Retina (tissue), 1 donor: ENCODE measurements around the gene GLT1D1.

Experiments
- DNase-seq: peaks from one replicate; pipeline ENCODE4 v3.0.0-alpha.2; 2016

GLT1D1 gene

DNA sequence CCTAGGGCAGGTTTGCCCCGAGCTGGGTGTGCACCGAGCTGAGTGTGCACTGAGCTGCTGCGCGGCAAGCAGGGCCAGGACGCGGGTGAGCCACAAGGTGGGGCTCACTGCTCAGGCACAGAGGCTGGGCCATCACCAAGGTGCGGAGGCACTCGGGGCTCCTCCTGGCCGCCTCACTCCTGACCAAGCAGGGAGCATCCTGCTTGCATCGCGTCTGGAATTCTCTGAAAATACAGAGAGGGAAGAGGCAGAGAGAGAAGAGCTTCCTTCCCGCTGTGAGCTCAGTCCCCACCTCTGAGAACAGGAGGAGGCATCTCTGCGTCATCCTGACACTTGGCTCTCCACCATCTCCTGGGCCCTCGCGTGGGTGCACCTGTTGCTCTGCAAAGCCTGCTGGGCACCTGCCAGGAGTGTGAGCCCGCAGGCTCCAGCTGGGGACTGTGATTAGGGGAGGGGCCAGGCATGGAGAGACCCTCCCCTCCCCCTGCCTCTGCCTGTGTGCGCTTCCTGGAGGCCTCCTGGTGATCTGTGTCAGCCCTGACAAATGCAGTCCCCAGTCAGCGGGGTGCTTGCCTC lies 116.3 kb downstream of the GLT1D1 start:
- peak; percentile 86 for DNase-seq

DNA sequence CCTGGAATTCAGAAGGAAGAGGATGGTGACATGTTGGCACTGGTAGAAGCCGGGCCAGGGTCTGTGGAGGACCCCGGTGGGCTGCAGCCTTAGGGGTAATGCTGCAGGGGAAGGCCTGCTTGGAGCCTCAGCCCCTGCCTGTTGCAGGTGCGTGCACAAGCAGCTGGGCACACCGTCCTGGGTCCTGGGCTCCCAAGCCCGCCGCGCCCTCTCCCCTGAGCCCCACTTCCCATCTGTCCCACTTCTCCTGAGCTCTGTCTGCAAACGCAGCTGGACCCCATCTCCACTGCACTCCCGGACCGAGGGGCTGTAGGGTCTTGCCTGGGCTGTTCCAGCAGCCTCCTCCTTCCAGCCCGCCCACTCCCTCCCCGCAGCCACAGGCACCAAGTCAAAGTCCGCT lies 116.8 kb downstream of the GLT1D1 start:
- DNase-seq: no peak

DNA sequence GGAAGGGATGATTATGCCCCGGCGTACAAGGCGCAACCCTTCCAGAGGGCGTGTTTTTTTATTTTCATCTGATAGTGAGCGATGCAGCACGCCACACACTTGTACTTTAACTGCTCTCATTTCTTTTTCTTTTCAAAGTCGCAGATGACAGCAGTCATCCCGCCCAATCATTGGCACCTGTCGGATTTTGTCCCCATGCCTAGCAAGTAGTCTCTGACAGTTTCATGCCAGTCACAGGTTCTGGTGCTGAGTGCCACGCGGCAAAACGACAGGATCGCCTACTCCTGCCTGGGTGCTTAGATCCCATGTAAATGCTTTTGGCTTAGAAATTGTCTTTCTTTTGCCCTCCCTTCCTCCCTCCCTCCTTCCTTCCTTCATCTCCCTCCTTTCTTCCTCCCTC lies 117.7 kb downstream of the GLT1D1 start:
- DNase-seq: peak; percentile 27

DNA sequence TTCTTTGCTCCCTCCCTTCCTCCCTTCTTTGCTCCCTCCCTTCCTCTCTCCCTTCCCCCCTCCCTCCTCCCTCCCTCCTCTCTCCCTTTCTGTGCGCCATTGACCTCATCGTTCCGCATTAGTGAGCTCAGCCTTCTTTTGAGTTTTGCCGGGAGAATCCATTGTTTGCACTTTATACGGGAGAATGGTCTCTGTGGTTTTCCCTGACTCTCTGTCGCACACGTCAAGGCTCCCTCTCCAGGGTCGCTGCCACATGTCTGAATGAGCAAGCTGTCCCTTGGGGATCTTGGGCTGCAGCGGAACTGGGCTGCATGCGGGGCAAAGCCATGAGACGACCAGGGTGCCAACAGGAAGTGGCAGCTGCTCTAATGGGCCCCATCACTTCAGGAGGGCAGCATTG lies 118.5 kb downstream of the GLT1D1 start:
- peak; percentile 77 for DNase-seq

DNA sequence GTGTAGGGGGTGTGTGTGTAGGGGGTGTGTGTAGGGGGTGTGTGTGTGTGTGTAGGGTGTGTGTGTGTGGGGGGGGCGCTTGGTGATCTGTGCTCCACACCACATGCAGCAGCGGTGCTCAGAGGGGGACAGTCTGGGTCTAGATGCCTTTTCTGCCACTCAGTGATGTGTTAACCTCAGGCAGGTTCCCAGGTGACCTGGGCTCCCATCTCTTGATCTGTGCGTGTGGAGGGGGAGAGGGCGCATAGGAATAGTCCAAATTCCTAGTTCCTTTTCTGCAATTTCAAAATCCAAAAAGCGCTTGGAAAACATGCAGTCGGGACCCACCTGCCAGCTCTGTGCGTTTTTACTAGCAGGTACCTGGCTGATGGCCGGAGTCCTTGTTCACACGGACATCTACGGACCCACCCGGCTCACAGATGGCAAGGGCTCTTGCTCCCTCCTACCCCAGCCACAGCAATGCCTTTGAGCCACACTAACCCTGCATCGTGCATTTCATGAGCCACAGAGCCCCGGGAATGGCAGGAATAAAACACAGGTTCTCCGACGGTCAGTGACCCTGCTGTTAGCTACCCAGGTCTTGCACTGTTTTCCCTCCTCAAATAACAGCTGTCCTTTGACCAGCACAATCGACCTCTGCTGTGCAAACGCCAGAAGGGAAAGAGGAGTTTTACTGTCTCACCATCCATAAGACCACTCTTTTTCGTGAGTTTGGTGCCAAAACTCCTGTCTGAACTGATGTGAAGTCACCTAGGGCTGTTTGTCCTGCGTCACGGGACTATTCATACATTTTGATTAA lies 120.8 kb downstream of the GLT1D1 start:
- DNase-seq: no peak

DNA sequence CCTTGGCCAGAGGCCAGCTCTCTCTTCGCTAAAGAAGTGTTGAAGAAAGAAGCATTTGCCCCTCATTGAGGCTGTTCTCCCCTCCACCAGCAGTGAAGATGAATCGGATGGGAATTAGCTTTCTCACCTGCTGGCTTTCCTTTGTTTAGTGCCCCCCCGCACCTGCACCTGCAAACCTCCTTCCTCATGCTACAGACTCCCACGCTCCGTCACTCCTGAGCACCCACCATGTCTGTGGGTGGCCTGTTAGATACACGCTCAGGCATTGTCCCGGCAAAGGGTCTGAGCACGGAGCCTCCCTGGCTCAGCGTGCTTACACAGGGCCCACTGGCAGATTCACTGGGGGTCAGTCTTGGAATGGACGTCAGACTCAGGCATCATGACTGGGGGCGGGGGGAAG lies 121.6 kb downstream of the GLT1D1 start:
- DNase-seq: no peak

DNA sequence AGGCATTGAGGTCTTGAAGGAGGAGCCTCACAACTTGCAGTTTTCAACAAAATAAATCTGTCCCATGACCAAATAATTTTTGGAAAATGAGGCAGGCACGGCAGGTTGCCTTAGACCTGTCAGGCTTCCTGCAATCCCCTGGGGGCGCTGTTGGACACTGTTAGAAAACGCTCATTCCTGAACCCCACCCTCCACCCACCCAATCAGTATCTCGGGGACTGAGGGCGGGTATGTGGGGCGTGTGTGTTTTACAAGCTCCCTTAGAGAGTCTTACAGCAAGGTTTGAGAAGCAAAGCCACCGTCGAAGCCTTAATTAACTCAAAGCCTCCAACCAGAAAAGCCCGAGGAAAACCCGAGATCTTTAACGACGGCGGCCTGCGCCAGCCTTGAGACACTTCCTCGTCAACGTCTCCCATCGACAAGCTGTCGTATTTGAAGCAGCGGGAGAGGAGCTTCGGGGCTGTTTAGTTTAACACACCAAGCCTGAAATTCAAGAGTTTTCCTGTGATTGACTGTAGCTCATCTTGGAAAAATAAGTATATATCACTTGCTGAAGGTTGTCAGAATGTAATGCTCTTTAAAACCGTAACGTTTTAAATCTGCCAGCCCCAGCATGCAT lies 123.0 kb downstream of the GLT1D1 start:
- peak; percentile 82 for DNase-seq

DNA sequence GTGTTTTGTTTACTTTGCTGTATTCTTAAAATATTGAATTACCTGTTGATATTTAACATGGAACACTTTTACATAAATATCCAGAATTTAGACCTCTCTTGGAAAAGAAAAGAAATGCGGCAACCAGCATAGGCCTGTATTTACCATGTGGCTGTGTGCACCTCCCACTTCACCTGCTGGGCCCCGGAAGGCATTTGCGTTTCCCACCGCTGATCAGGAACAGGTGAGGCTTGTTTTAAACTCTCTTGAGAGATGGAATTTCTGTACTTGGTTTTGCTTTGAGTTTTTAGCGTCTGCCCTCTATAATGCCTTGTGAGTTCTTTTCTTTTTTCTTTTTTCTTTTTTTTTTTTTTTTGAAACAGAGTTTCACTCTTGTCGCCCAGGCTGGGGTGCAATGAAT lies 124.2 kb downstream of the GLT1D1 start:
- no peak for DNase-seq

DNA sequence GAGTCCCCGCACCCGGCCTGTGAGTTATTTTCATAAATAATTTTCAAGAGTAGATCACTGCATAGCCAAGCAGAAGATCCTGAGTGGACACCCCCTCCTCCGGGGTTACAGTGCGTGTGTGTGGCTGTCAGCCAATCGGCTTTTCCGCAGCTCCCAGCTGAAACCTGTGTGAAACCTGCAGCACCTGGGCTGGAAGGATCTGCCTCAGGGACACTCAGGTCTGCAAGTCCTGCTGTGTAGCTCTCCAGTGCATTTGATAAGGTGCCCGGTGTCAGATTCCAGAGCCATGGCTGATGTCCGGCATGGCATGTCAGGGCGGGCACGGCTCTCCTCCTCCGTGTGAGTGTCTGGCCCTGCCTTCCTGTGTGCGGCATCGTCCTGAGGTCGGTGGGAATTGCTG lies 124.8 kb downstream of the GLT1D1 start:
- DNase-seq: no peak

DNA sequence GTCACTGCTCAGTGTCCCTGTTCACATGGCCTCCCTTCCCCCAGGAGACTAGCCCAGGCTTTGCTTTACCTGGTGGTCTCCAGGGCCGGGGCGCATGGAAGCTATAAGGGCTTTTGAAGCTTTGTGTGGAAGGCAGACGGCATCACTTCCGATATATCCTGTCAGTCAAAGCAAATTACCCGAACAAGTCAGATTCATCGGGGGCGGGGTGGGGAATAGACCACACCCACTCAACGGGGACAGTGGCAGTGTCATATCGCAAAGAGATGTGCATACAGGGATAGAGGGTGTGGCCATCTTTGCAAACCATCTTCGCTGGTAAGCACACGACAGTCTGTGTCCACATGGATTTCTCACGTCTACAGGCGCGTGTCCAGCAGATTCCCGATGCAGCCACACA lies 127.3 kb downstream of the GLT1D1 start:
- DNase-seq: peak; percentile 32

DNA sequence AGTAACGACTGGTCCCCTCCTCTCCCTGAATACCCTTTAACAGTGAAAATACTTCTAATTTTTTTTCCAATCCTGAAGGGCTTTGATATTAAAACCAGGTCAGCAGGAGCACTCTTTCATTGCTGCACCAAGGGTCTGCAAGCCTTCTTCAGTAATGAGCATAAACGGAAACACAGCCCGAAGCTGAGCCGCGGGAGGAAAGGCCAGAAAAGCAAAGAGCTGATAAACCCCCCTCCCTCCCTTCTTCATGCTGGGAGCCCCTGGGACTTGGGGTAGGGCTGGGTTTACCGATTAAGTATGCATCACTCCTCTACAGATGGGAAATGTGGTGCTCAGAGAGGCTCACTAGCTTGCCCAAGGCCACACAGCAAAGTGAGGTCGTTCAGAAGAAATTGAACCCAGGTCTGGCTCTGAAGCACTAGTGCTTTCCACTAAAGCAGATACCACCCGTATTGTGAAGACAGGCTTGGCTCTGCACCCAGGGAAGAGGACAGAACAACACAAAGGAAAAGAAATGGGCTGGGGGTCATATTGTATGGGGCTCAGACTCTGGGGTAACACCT lies 128.8 kb downstream of the GLT1D1 start:
- peak; percentile 27 for DNase-seq

DNA sequence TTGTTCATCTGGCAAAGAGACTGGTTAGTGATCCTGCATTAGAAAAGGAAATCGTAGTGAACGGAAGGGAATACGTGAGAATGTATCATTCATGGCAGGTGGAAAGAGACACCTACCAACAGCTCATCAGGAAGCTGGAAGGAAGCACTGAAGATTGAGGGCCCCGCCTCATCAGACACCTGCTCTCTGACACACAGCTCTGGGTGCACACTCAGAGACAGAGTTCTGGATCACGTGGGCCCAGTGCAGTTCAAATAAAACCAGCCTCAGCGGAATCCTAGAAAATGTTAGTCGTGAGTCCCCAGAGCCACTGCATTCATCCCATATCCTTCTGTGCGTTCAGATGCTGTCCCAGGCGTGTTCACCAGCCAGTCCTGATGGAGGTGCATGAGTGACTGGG lies 129.7 kb downstream of the GLT1D1 start:
- DNase-seq: no peak

DNA sequence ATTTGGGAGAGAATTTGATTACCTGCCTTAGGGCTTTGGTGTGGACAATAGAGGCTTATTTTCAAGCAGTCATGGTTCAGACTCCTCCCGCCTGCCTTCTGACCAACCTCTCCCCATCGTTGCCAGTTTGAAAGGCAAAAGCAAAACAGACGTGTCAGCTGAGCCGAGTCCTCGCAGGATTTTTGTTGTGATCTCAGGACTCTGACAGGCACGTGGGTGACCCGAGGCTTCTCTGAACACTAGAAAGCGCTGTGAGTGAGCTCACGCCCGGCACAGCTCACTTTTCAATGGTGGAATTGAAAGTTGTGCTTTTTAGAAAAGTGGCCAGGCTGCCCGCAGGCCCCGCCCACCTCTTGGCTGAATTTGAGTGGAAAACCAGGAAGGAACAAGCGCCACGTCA lies 130.1 kb downstream of the GLT1D1 start:
- no peak for DNase-seq

DNA sequence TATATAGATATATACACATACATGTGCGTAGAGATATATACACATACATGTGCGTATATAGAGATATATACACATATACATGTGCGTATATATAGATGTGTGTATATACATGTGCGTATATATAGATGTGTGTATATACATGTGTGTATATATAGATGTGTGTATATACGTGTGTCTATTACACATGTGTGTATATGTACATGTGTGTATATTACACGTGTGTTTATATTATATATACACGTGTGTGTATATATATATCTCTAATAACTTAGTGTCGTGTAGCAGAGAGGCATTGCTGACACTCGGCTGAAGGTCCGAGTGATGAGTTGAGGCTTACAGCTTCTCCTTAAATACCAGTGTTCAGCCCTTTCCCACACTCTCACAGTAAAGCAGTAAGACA lies 133.7 kb downstream of the GLT1D1 start:
- no peak for DNase-seq

DNA sequence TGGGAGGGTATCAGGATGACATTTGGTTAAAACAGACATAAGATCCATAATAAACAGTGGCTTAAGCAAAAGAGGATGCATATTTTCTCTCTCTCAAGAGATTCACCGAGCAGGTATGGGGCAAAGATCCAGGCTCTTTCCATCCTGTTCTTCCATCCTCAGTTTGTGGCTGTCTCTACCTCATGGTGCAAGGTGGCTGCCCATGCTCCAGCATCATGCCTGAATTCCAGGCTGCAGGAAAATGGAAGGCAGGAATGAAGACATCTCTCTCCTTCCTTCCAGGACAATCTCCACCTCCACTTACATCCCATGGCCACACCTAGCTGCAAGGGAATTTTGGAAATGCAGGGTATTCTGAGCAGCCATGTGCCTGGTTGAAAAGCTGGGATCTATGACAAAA lies 136.0 kb downstream of the GLT1D1 start:
- no peak for DNase-seq

DNA sequence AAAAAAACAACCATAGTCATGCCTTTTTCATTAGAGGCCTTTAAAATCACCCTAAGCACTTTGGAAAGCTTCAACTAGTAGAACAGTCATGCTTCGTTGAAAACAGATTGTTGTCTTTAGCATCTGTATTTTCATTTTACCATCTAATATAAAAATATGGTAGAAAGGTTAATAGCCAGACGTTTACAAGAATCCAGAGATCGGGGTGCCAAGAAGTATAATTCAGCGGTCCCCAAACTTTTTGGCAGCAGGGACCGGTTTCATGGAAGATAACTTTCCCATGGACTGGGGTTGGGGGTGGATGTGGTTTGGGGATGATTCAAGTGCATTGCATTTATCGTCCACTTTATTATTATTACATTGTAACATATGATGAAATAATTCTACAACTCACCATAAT lies 138.4 kb downstream of the GLT1D1 start:
- DNase-seq: no peak

DNA sequence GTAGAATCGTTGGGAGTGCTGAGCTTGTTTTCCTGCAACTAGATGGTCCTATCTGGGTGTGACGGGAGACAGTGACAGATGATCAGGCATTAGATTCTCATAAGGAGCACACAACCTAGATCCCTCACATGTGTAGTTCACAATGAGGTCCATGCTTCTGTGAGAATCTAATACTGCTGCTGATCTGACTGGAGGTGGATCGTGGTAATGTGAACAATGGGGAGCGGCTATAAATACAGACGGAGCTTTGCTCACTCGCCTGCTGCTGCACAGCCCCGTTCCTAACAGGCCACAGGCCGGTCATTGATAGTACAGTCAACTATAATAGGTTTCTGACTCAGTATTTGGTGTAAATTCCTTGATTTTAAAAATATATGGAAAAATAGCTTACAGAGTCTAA lies 138.8 kb downstream of the GLT1D1 start:
- no peak for DNase-seq

DNA sequence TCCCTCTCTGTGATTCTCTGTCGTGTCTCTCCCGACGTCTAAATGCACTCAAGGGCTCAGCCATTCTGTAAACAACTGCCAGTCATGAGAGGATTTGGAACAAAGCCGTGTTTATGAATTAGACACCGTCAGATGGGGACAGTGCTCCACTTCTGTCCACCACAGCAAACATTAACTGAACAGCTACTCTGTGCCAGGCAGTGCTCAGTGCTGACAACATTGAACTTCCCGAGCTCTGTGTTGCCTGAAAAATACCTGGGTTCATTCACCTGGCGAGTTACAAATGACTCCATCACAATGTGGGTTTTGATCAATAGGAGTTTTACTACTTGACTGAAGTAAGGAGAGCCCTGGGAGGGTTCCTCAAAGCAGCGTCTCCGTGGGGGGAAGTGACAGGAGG lies 139.3 kb downstream of the GLT1D1 start:
- DNase-seq: no peak

DNA sequence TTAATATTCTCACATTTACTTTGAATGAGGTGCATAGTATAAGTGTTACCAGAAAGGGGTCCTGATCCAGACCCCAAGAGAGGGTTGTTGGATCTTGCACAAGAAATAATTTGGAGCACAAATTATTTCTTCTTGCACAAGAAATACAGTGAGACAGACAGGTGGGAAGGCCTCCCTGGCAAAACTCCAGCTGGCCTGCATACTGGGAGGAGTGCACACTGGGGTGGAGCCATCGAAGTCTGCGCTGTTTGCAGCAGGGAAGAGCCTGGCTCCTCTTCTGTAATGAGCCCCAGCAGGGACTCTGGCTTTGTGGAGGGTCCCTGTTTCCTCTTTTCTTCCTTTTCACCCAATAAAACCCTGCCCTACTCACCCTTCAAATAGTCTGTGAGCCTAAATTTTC lies 141.6 kb downstream of the GLT1D1 start:
- no peak for DNase-seq

DNA sequence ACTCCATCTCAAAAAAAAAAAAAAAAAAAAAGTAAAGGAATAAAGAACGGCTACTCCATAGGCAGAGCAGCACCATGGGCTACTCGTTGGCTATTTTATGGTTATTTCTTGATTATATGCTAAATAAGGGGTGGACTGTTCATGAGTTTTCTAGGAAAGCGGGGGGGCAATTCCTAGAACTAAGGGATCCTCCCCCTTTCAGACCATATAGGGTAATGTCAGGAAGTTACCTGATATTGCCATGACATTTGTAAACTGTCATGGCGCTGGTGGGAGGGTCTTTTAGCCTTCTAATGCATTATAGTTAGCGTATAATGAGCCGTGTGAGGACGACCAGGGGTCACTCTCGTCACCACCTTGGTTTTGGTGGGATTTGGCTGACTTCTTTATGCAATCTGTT lies 142.3 kb downstream of the GLT1D1 start:
- no peak for DNase-seq

DNA sequence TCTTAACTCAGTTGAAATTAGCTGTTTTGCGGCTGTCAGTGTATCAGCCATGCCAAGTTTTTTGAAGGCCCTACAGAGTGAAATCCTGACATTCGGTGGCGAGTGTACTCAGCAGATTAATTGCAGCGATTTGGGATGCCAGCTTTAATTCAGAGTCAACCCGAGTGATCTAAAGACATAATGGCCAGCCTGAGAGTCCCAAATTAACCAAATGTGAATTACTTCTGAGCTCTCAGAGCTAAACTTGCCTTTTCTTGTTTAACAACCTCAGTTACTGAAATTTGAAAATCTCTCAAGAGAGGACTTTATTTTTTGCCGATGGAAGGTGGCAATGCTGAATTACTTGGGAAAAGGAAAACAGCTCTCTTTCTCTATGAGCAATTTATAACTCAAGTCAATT lies 148.5 kb downstream of the GLT1D1 start:
- peak; percentile 38 for DNase-seq

DNA sequence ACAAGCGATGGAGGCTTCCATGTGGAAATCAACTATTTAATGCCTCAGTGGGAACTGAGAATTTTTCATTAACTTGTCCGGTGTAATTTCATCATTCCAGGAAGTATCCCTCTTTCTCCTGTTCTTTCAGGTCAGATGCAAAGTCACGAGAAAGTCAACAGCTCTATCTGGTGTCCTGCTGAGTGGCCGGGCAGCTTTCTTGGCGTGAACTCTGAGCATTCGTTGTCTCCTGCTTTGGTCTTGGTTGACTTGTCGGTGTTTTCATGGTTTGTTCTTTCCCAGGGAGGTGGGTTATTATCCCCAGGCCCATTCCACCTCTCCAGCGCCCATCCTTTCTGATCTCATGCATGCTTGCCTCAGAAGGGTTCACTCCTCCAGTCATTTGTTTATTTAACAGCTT lies 149.1 kb downstream of the GLT1D1 start:
- peak; percentile 36 for DNase-seq

DNA sequence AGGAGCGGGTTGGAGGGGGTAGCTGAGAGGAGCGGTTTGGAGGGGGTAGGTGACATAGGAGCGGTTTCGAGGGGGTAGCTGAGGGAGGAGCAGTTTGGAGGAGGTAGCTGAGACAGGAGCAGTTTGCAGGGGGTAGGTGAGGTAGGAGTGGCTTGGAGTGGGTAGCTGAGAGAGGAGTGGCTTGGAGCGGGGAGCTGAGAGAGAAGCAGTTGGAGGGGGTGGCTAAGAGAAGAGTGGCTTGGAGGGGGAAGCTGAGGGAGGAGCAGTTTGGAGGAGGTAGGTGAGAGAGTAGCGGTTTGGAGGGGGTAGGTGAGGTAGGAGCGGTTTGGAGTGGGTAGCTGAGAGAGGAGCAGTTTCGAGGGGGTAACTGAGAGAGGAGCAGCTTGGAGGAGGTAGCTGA lies 152.1 kb downstream of the GLT1D1 start:
- DNase-seq: no peak

DNA sequence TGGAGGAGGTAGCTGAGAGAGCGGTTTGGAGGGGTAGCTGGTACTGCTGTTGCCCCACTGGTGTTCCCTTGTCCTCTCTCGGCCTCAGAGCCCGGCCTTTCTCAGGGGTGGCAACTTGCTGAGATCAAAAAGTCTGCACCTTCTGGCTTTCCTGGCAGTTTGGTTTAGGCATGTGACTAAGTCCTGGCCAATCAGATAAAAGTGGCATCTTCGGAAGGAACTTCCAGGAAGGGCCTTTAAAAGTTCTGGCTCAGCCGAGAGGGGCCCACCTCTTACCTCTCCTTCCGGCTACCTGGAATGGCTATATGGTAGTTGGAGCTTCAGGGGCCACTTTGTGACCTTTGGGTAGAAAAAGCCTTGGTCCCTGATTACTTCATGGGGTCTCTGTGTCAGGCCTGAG lies 152.6 kb downstream of the GLT1D1 start:
- DNase-seq: no peak
